Left lung (tissue), 10 donors: ENCODE measurements around the gene FGF1. TPM values are rescaled to one million over a fixed set of nuclear protein-coding genes. Genes with fewer than 3 reads are reported as not detected.

Source experiments
- ATAC-seq: fragments of 200-7000 bp; cut with Tn5 transposase; one replicate; pipeline ENCODE4 v1.9.1; 2020; ENCODE audit warnings: moderate library complexity
- DNase-seq, 4 donors: peaks; one replicate each; pipeline ENCODE4 v3.0.0-alpha.2; 2013 to 2020
- H3K27ac ChIP-seq, 2 donors: fragments of 200-600 bp; sonication (generic) in 1 of 2; one replicate each; pipeline versions ENCODE4 v1.5.0 to v1.8.0; 2020 to 2021
- H3K27me3 ChIP-seq, 2 donors: fragments of 200-600 bp; sonication (generic) in 1 of 2; one replicate each; pipeline versions ENCODE4 v1.5.0 to v1.8.0; 2020 to 2021
- H3K36me3 ChIP-seq, 2 donors: fragments of 200-600 bp; sonication (generic) in 1 of 2; one replicate each; pipeline versions ENCODE4 v1.5.0 to v1.8.0; 2020 to 2021
- H3K4me1 ChIP-seq, 2 donors: fragments of 200-600 bp; one replicate each; pipeline ENCODE4 v1.8.0; 2021
- H3K4me3 ChIP-seq, 2 donors: fragments of 200-600 bp; sonication (generic) in 1 of 2; one replicate each; pipeline versions ENCODE4 v1.5.0 to v1.8.0; 2020 to 2021; ENCODE audit warnings: mild to moderate bottlenecking in 1 of 2
- H3K9me3 ChIP-seq, 2 donors: fragments of 200-600 bp; sonication (generic) in 1 of 2; one replicate each; pipeline versions ENCODE4 v1.5.0 to v1.8.0; 2020 to 2021
- CTCF ChIP-seq, 2 donors: fragments of 200-600 bp; sonication (generic) in 1 of 2; IDR thresholded peaks; one replicate each; pipeline versions ENCODE4 v1.5.0 to v1.8.0; 2021; ENCODE audit warnings: antibody characterized with exemption in 2 of 2
- intact Hi-C, 2 donors: fragments of 100-400 bp; cut with DNase I; formaldehyde crosslinking; loops; one replicate each; pipeline versions ENCODE4 v1.11.2 to v1.14.2; 2022
- polyA plus RNA-seq, 6 donors: library from polyadenylated mRNA; unstranded; fragments of 120-200 nt; gene quantifications; one replicate each; pipeline ENCODE4 v1.2.1, GENCODE V29; 2013; ENCODE audit not compliant: insufficient read length in 6 of 6
- total RNA-seq, 2 donors: library from RNA; stranded (reverse); fragmentation: NEBNext Ultra II Directional; extraction: Animal tissue kit (Norgen Biotek cat#: 25700); gene quantifications; one replicate each; pipeline ENCODE4 v1.2.1, GENCODE V29; 2021
- donor health status: DM: no; HTN: yes; CAD: no.
- donor health status: DM: no; HTN: no; CAD: no.

Gene FGF1
- total and polyA plus RNA-seq, 8 donors = 0.41 to 1.9 (median 1.4) TPM

GRCh38 chr5:142664636-142665035 lies 21.3 kb downstream of the FGF1 start:
- no peak for DNase-seq
- intact Hi-C loops = no loop called here
- Histone ChIP-seq H3K36me3 (no peaks in the 10 kb centered on the region), H3K9me3 (no peaks in the 10 kb centered on the region), H3K4me3 (no peak overlapping the region), H3K4me1 (no peaks in the 10 kb centered on the region), H3K27me3 (no peaks in the 10 kb centered on the region), H3K27ac (no peak overlapping the region)
- no peak for TF ChIP-seq CTCF (IDR thresholded peaks at IDR 0.05)
- ATAC-seq = no peak

- H3K4me1 ChIP-seq = no peaks in the 10 kb centered on the region
- no peaks in the 10 kb centered on the region for H3K27me3 ChIP-seq
- no peak overlapping the region for H3K27ac ChIP-seq
- no peaks in the 10 kb centered on the region for H3K36me3 ChIP-seq
- DNase-seq (no peak), ATAC-seq (no peak)
- H3K9me3 ChIP-seq = no peaks in the 10 kb centered on the region
- no peak overlapping the region for H3K4me3 ChIP-seq
- TF ChIP-seq CTCF (IDR thresholded peaks at IDR 0.05) = no peak
- intact Hi-C loops = no loop called here
Measured at GRCh38 chr5:142664067-142664466, 21.8 kb downstream of the FGF1 start.

GRCh38 chr5:142663246-142663645 lies 22.6 kb downstream of the FGF1 start:
- ATAC-seq = no peak
- no peaks in the 10 kb centered on the region for H3K36me3 ChIP-seq
- intact Hi-C loops = no loop called here
- H3K27me3 ChIP-seq = no peaks in the 10 kb centered on the region
- H3K27ac ChIP-seq = no peak overlapping the region
- no peaks in the 10 kb centered on the region for H3K9me3 ChIP-seq
- H3K4me1 ChIP-seq = no peaks in the 10 kb centered on the region
- DNase-seq = no peak
- H3K4me3 ChIP-seq = no peak overlapping the region
- TF ChIP-seq CTCF (IDR thresholded peaks at IDR 0.05) = no peak

GRCh38 chr5:142661957-142662356 lies 23.9 kb downstream of the FGF1 start:
- no peaks in the 10 kb centered on the region for H3K27me3 ChIP-seq
- no peaks in the 10 kb centered on the region for H3K36me3 ChIP-seq
- intact Hi-C loops = no loop called here
- no peak for ATAC-seq
- no peak overlapping the region for H3K27ac ChIP-seq
- no peak for DNase-seq
- no peaks in the 10 kb centered on the region for H3K9me3 ChIP-seq
- no peak overlapping the region for H3K4me3 ChIP-seq
- TF ChIP-seq CTCF (IDR thresholded peaks at IDR 0.05) = no peak
- no peaks in the 10 kb centered on the region for H3K4me1 ChIP-seq

GRCh38 chr5:142661143-142661542 lies 24.7 kb downstream of the FGF1 start:
- ATAC-seq = no peak
- no peak overlapping the region for H3K4me3 ChIP-seq
- no peaks in the 10 kb centered on the region for H3K27me3 ChIP-seq
- TF ChIP-seq CTCF (IDR thresholded peaks at IDR 0.05) = no peak
- intact Hi-C loops = no loop called here
- H3K27ac ChIP-seq = no peak overlapping the region
- H3K36me3 ChIP-seq = no peaks in the 10 kb centered on the region
- H3K9me3 ChIP-seq = no peaks in the 10 kb centered on the region
- peaks cover 0 to under 1% of the 10 kb centered on the region in 2 donors for H3K4me1 ChIP-seq
- no peak for DNase-seq
